ENCODE measurements around the gene PTCD2.

Gene PTCD2

DNA sequence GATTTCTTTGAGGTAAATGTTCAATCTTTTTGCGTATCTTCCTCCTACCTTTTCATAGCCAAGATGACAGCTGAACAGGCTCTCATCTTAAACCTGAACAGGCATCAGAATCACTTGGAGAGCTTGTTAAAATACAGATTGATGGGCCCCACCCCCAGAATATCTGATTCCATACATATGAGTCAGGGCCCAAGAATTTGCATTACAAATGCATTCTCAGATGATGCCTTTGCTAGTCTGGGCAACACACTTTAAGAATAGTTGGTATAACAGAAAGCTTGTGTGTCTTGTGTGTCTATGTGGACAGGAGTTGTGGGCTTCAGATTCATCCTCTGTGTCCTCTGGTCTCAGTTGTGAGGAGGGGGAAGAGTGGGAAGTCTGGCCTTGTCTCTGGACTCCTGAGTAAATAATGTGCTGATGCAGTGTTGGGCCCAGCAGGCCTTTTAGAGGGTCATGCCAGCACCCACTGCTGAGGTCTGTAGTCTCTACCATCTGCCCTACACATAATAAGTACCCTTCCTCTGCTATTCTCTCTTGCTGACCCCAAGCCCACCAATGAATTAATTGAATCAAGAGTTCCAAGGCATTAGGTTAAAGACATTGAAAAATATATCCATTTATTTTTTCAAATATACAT, 43.1 kb downstream of the PTCD2 start:
- Histone ChIP-seq H3K27ac (ENCODE audit: low read depth, low read length, poor library complexity, severe bottlenecking) (no peak overlapping the region), H3K36me3 (ENCODE audit: insufficient read depth, low read length) (peaks cover 53% of the 10 kb centered on the region), H3K9ac (ENCODE audit: low read length) (no peak overlapping the region)

DNA sequence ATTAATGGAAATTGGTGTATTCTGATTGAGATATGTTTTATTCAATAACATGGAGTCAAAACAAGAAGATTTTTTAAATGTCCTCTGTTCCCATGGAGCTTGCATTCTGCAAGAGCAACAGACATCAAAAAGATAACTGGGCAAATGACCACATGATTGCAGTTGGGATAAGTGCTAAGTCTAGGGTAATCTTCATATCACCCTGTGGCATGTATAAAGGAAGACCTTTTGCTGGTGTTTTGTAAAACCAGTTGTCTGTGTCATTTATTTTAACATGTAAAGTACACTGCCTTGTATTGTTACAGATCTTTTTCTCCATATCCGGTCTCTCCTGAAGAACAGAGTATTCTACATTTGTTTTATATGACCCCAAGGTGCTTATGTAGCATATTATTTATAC, 44.0 kb downstream of the PTCD2 start:
- no peak overlapping the region for H2AFZ ChIP-seq (ENCODE audit: low read length)
- H3F3A ChIP-seq (ENCODE audit: insufficient read depth, low read length): no peaks in the 10 kb centered on the region
- no peak overlapping the region for H3K9ac ChIP-seq (ENCODE audit: low read length)
- no peak overlapping the region for H3K4me3 ChIP-seq (ENCODE audit: low read depth, low read length, poor library complexity, severe bottlenecking)
- no peaks in the 10 kb centered on the region for H3K79me2 ChIP-seq (ENCODE audit: insufficient read depth, low read length)
- H3K27ac ChIP-seq (ENCODE audit: low read depth, low read length, poor library complexity, severe bottlenecking): no peak overlapping the region
- peaks cover 44% of the 10 kb centered on the region for H3K36me3 ChIP-seq (ENCODE audit: insufficient read depth, low read length)
- no peaks in the 10 kb centered on the region for H3K4me1 ChIP-seq (ENCODE audit: insufficient read depth, low read length, severe bottlenecking)
- H4K20me1 ChIP-seq (ENCODE audit: insufficient read depth, low read length): no peaks in the 10 kb centered on the region
- H3K27me3 ChIP-seq (ENCODE audit: insufficient read depth, low read length): no peaks in the 10 kb centered on the region
- TF ChIP-seq, protein P1, sequence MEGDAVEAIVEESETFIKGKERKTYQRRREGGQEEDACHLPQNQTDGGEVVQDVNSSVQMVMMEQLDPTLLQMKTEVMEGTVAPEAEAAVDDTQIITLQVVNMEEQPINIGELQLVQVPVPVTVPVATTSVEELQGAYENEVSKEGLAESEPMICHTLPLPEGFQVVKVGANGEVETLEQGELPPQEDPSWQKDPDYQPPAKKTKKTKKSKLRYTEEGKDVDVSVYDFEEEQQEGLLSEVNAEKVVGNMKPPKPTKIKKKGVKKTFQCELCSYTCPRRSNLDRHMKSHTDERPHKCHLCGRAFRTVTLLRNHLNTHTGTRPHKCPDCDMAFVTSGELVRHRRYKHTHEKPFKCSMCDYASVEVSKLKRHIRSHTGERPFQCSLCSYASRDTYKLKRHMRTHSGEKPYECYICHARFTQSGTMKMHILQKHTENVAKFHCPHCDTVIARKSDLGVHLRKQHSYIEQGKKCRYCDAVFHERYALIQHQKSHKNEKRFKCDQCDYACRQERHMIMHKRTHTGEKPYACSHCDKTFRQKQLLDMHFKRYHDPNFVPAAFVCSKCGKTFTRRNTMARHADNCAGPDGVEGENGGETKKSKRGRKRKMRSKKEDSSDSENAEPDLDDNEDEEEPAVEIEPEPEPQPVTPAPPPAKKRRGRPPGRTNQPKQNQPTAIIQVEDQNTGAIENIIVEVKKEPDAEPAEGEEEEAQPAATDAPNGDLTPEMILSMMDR (IDR thresholded peaks at IDR 0.05; ENCODE audit: low read length): no peak
- no peak for TF ChIP-seq EZH2 (IDR thresholded peaks at IDR 0.05; ENCODE audit: borderline replicate concordance, low read length)
- no peaks in the 10 kb centered on the region for H3K9me2 ChIP-seq (ENCODE audit: low read depth, low read length)
- H3K4me2 ChIP-seq (ENCODE audit: low read length): no peak overlapping the region
- no peaks in the 10 kb centered on the region for H3K9me3 ChIP-seq (ENCODE audit: low read length)

More for the DNA sequence above, 43.1 kb downstream of the PTCD2 start:
- TF ChIP-seq EZH2 (IDR thresholded peaks at IDR 0.05; ENCODE audit: borderline replicate concordance, low read length): no peak
- TF ChIP-seq, protein P1 (IDR thresholded peaks at IDR 0.05; ENCODE audit: low read length): no peak
- Histone ChIP-seq H3K4me3 (ENCODE audit: low read depth, low read length, poor library complexity, severe bottlenecking) (no peak overlapping the region), H3K4me2 (ENCODE audit: low read length) (no peak overlapping the region), H3K27me3 (ENCODE audit: insufficient read depth, low read length) (no peaks in the 10 kb centered on the region), H2AFZ (ENCODE audit: low read length) (no peak overlapping the region), H3F3A (ENCODE audit: insufficient read depth, low read length) (no peaks in the 10 kb centered on the region), H4K20me1 (ENCODE audit: insufficient read depth, low read length) (no peaks in the 10 kb centered on the region), H3K4me1 (ENCODE audit: insufficient read depth, low read length, severe bottlenecking) (no peaks in the 10 kb centered on the region), H3K9me2 (ENCODE audit: low read depth, low read length) (no peaks in the 10 kb centered on the region), H3K9me3 (ENCODE audit: low read length) (no peaks in the 10 kb centered on the region), H3K79me2 (ENCODE audit: insufficient read depth, low read length) (no peaks in the 10 kb centered on the region)

DNA sequence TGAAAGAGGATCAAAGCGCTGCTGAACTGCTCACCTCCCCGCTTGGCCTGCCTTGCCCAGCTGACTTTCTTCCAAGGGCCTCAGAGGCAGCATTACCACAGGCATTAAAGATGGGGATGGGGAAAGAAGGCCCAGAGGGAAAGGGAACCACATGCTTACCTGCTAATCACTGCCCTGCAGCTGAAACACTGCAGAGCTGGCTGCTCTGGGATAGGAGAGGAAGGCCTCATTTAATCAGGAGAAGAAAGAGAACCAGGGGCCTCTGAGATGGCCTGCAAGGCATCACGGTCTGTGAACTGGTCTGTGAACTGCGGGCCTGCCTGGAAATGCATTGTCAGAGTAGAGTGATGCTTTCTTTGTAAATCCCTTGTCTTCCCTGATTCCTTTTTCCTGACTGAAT, 44.8 kb downstream of the PTCD2 start:
- H3K27me3 ChIP-seq (ENCODE audit: insufficient read depth, low read length): no peaks in the 10 kb centered on the region
- peaks cover 37% of the 10 kb centered on the region for H3K36me3 ChIP-seq (ENCODE audit: insufficient read depth, low read length)
- TF ChIP-seq, protein P1 (IDR thresholded peaks at IDR 0.05; ENCODE audit: low read length): no peak
- TF ChIP-seq EZH2 (IDR thresholded peaks at IDR 0.05; ENCODE audit: borderline replicate concordance, low read length): no peak
- no peak overlapping the region for H3K9ac ChIP-seq (ENCODE audit: low read length)
- H3K79me2 ChIP-seq (ENCODE audit: insufficient read depth, low read length): no peaks in the 10 kb centered on the region
- no peak overlapping the region for H2AFZ ChIP-seq (ENCODE audit: low read length)
- no peaks in the 10 kb centered on the region for H3K9me3 ChIP-seq (ENCODE audit: low read length)
- H3K9me2 ChIP-seq (ENCODE audit: low read depth, low read length): no peaks in the 10 kb centered on the region
- H4K20me1 ChIP-seq (ENCODE audit: insufficient read depth, low read length): no peaks in the 10 kb centered on the region
- H3K4me3 ChIP-seq (ENCODE audit: low read depth, low read length, poor library complexity, severe bottlenecking): no peak overlapping the region
- no peak overlapping the region for H3K27ac ChIP-seq (ENCODE audit: low read depth, low read length, poor library complexity, severe bottlenecking)
- no peak overlapping the region for H3K4me2 ChIP-seq (ENCODE audit: low read length)
- no peaks in the 10 kb centered on the region for H3F3A ChIP-seq (ENCODE audit: insufficient read depth, low read length)
- no peaks in the 10 kb centered on the region for H3K4me1 ChIP-seq (ENCODE audit: insufficient read depth, low read length, severe bottlenecking)

Measured in OCI-LY1 (cell line).